Esophagus (tissue), 2 donors: ENCODE results near the gene ARID1B. TPM values are rescaled to one million over a fixed set of nuclear protein-coding genes. Genes with fewer than 3 reads are reported as not detected.
"Not testable (repeated sequence)": the region's sequence is repeated elsewhere in the genome, so short reads cannot be mapped to it uniquely, and the experiment has no call there.

Experiments used
- H3K27ac ChIP-seq, 2 donors: one replicate each; pipeline ENCODE4 v1.5.1; 2013; ENCODE audit warnings: low read depth in 2 of 2, mild to moderate bottlenecking in 2 of 2, inconsistent platforms in 1 of 2, low read length in 1 of 2, moderate library complexity in 1 of 2
- H3K27me3 ChIP-seq, 2 donors: one replicate each; pipeline ENCODE4 v1.6.1; 2013; ENCODE audit warnings: low read length in 2 of 2, control low read depth in 1 of 2, mild to moderate bottlenecking in 1 of 2; ENCODE audit not compliant: insufficient read depth in 2 of 2, control insufficient read depth in 1 of 2
- H3K36me3 ChIP-seq, 2 donors: one replicate each; pipeline ENCODE4 v1.6.1; 2013; ENCODE audit warnings: low read length in 1 of 2; ENCODE audit not compliant: control insufficient read depth in 2 of 2, insufficient read depth in 2 of 2
- H3K4me1 ChIP-seq, 2 donors: one replicate each; pipeline ENCODE4 v1.6.1; 2013; ENCODE audit warnings: low read length in 1 of 2; ENCODE audit not compliant: control insufficient read depth in 2 of 2, insufficient read depth in 2 of 2
- H3K4me3 ChIP-seq, 2 donors: one replicate each; pipeline ENCODE4 v1.5.1; 2013; ENCODE audit warnings: low read length in 2 of 2, mild to moderate bottlenecking in 2 of 2, low read depth in 1 of 2, moderate library complexity in 1 of 2
- H3K9me3 ChIP-seq, 2 donors: one replicate each; pipeline ENCODE4 v1.6.1; 2013; ENCODE audit warnings: mild to moderate bottlenecking in 2 of 2, low read depth in 1 of 2, low read length in 1 of 2, moderate library complexity in 1 of 2; ENCODE audit not compliant: control insufficient read depth in 2 of 2, insufficient read depth in 1 of 2
- WGBS, 2 donors: extraction: QIAGEN DNeasy Blood & Tissue Kit; methylation state at CpG; one replicate each; pipeline ENCODE4 v1.1.7; 2013; 5-methylcytosine and 5-hydroxymethylcytosine counted together
- polyA plus RNA-seq, 2 donors: library from polyadenylated mRNA; stranded (reverse); fragments of 200-250 nt; gene quantifications; one replicate each; pipeline ENCODE4 v1.2.3, GENCODE V29; 2013
- donor health status: healthy with polysubstance abuse.
- donor health status: Bipolar disorder and iron deficiency.

The ARID1B gene
- polyA plus RNA-seq, 2 donors: 15.9 to 16.1 TPM

DNA sequence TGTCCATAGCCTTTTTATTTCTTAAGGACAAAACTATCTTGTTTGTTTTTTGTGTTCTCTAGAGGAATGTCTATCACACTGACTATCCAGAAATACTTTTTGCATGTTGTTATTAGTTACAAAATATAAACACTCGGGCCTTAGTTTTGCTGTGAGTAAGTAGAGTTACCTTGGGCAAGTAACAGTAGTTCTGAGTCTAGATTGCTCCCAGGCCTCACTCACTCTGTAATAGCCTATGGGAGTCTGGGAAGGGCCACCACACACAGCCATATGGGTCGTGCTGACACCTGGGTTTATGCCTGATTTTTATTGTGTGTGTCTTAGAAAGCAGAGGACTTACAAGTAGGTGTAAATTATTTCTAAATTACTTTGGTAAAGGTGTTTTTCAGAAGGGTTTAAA, 360.3 kb downstream of the ARID1B start:
- Histone ChIP-seq H3K27ac (no peak overlapping the region), H3K9me3 (no peaks in the 10 kb centered on the region), H3K4me1 (no peaks in the 10 kb centered on the region), H3K4me3 (no peak overlapping the region), H3K27me3 (no peaks in the 10 kb centered on the region), H3K36me3 (peaks cover 4 to 16% of the 10 kb centered on the region in 2 donors)
- WGBS, 2 donors: 85 to 89% methylated on average over 2 of the region's 2 CpGs

- WGBS, 2 donors: 93 to 94% methylated on average over 15 of the region's 15 CpGs
- H3K4me3 ChIP-seq: no peak overlapping the region
- H3K27me3 ChIP-seq: no peaks in the 10 kb centered on the region
- no peaks in the 10 kb centered on the region for H3K9me3 ChIP-seq
- no peaks in the 10 kb centered on the region for H3K4me1 ChIP-seq
- H3K27ac ChIP-seq: no peak overlapping the region
- peaks cover 0 to 11% of the 10 kb centered on the region in 2 donors for H3K36me3 ChIP-seq
Observed at GRCh38 chr6:157139054-157139708, 362.0 kb downstream of the ARID1B start.

DNA sequence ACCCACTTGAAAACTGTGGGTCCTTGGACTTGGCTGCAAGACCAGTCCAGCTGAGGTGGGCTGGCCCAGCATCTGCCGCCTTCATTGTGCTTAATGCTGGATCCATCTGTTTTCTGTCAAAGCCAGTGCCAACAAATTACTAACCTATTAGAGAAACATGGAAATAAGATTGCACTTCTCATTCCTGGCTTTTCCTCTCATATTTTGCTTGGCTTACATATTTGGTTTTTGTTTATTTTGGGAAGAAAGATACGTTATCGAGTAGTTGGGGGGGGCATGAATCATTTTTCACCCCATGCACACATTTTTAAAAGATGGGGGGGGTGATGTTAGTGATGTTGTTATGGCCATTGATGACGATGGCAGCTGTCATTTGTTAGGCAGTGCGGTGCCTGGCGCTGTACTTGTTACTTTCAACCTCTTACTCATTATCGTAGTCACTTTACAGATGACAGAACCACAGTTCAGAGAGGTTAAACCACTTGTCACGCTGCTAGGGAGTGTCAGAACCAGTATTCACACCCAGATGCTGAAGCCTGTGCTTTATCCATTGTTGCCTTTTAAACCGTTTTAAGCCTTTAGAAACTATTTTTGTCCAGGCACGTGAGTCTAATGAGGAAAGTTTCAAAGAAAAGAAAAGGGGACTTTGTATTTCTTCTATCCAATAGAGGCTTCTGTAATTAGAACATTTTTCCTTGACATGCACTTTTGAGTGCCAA, 366.2 kb downstream of the ARID1B start:
- no peaks in the 10 kb centered on the region for H3K9me3 ChIP-seq
- peaks cover 0 to 6% of the 10 kb centered on the region in 2 donors for H3K36me3 ChIP-seq
- H3K4me3 ChIP-seq: no peak overlapping the region
- H3K27ac ChIP-seq: peak overlapping the region in 1 of 2 donors; percentile 3
- WGBS, 2 donors: 47 to 52% methylated on average over 10 of the region's 10 CpGs
- no peaks in the 10 kb centered on the region for H3K27me3 ChIP-seq
- no peaks in the 10 kb centered on the region for H3K4me1 ChIP-seq

GRCh38 chr6:157143890-157144798, 367.0 kb downstream of the ARID1B start:
- peaks cover 4% of the 10 kb centered on the region in 2 donors for H3K4me1 ChIP-seq
- no peaks in the 10 kb centered on the region for H3K9me3 ChIP-seq
- peak overlapping the region in 1 of 2 donors; percentile 51 for H3K27ac ChIP-seq
- H3K27me3 ChIP-seq: no peaks in the 10 kb centered on the region
- no peak overlapping the region for H3K4me3 ChIP-seq
- H3K36me3 ChIP-seq: peaks cover 3 to 6% of the 10 kb centered on the region in 2 donors
- WGBS, 2 donors: 71 to 74% methylated on average over 17 of the region's 17 CpGs

DNA sequence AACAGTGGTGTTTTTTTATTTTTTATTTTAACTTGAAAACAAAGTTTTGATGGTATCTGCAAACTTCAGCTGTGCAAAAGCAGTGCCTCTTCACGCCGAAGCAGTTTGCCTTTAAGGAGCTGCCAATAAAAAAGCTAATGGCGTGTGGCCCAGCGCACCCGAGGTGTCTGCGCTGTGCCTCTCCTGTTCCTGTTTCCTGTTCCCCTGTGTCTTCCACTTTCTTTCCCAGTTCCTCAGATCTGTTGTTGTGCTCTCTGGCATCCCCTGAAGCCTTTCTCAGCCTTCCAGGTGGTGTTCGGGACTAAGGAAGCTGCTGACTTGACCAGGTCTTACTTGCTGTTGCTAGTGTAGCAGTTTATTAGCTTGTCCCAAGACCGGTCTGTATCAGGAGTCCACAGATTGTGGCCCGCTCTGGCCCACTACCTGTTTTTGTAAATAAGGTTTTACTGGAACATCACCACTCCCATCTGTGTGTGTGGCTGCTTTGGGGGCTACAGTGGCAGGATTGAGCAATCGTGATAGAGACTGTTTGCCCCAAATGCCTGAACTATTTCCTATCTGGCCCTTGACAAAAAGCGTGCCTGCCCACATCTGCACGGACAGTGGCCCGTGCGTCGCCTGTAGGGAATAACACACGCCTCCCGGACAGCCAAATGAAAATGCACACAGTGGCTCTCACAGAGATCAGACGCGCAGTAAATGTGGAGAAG, 367.8 kb downstream of the ARID1B start:
- Histone ChIP-seq H3K9me3 (no peaks in the 10 kb centered on the region), H3K27ac (no peak overlapping the region), H3K27me3 (no peaks in the 10 kb centered on the region), H3K36me3 (peaks cover 3 to 5% of the 10 kb centered on the region in 2 donors), H3K4me3 (no peak overlapping the region), H3K4me1 (peaks cover 4% of the 10 kb centered on the region in 2 donors)
- WGBS, 2 donors: 70 to 78% methylated on average over 19 of the region's 19 CpGs

DNA sequence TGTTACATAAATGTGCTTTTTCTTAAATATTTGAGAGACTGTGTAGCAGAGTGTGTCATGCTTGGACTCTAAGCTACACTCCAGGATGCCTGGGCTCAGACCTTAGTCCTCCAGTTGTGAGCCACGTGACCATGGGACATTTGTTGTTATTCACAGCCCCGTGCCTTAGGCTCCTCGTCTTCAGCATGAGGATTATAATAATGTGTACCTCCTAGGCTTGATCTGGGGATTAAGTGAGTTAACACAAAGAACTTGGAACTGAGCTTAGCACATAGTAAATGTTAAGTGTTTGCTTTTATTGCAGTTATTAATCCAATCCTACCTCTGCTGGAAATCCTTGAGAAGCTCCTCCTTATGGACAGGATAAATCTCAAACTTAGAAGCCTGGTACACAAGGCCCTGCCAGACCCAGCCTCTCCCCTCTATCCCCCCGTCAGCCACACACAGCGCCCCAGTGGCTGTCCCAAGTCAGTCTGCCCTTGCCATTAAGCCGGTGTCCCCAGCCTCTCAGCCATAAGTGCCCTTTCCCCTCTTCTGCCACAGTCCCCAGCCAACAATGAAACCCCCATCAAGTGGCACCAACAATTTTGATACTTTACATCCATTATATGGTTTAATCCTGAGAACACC, 368.6 kb downstream of the ARID1B start:
- Histone ChIP-seq H3K4me3 (no peak overlapping the region), H3K36me3 (peaks cover 3 to 8% of the 10 kb centered on the region in 2 donors), H3K4me1 (peaks cover 4% of the 10 kb centered on the region in 2 donors), H3K27ac (no peak overlapping the region), H3K9me3 (no peaks in the 10 kb centered on the region), H3K27me3 (no peaks in the 10 kb centered on the region)
- 63% methylated on average over 6 of the region's 6 CpGs for WGBS, 2 donors

GRCh38 chr6:157147054-157148026, 370.2 kb downstream of the ARID1B start:
- not testable (repeated sequence) for H3K4me3 ChIP-seq, H3K4me1 ChIP-seq, H3K36me3 ChIP-seq, H3K27me3 ChIP-seq, H3K27ac ChIP-seq, H3K9me3 ChIP-seq
- 94% methylated on average over 67 to 71 of the region's 74 CpGs for WGBS, 2 donors
